HG03139 (cell line): ENCODE results near the gene TMEM63A.
A peak's percentile ranks its signal among the peaks of the same experiment; 100 is the strongest.
"Not testable (repeated sequence)": the region's sequence is repeated elsewhere in the genome, so short reads cannot be mapped to it uniquely, and the experiment has no call there.

ENCODE experiments used
- ATAC-seq: cut with Tn5 transposase; IDR thresholded peaks from one replicate; pipeline ENCODE4 v1.9.1; 2021; ENCODE audit not compliant: unreplicated experiment

Gene TMEM63A

GRCh38 chr1:225823811-225824261 lies 58.3 kb downstream of the TMEM63A start:
- no peak for ATAC-seq

- no peak for ATAC-seq
These were observed 59.4 kb downstream of the TMEM63A start for GRCh38 chr1:225822655-225823403.

- no peak for ATAC-seq
These were observed 61.6 kb downstream of the TMEM63A start for GRCh38 chr1:225820522-225821120.

GRCh38 chr1:225819346-225820192 lies 62.6 kb downstream of the TMEM63A start:
- ATAC-seq = no peak

- no peak for ATAC-seq
These were observed 64.0 kb downstream of the TMEM63A start for GRCh38 chr1:225818229-225818628.

- no peak for ATAC-seq
These were observed 64.5 kb downstream of the TMEM63A start for GRCh38 chr1:225817611-225818061.

GRCh38 chr1:225816643-225817538 lies 65.3 kb downstream of the TMEM63A start:
- no peak for ATAC-seq

- no peak for ATAC-seq
These were observed 66.5 kb downstream of the TMEM63A start for GRCh38 chr1:225815526-225816178.

GRCh38 chr1:225815090-225815489 lies 67.1 kb downstream of the TMEM63A start:
- ATAC-seq = not testable (repeated sequence)

GRCh38 chr1:225814381-225814780 lies 67.8 kb downstream of the TMEM63A start:
- ATAC-seq = no peak

GRCh38 chr1:225813214-225813964 lies 68.8 kb downstream of the TMEM63A start:
- ATAC-seq = no peak

GRCh38 chr1:225812488-225813213 lies 69.5 kb downstream of the TMEM63A start:
- no peak for ATAC-seq

GRCh38 chr1:225811622-225812487 lies 70.3 kb downstream of the TMEM63A start:
- ATAC-seq = no peak

GRCh38 chr1:225810579-225811538 lies 71.3 kb downstream of the TMEM63A start:
- ATAC-seq = not testable (repeated sequence)

- ATAC-seq = peak; percentile 97
These were observed 72.2 kb downstream of the TMEM63A start, which contains the start of gene EPHX1 for GRCh38 chr1:225809842-225810578. EPHX1 (plus strand) TSS chr1:225810124; CDS start chr1:225828730, 18,606 bp downstream.

- ATAC-seq = no peak
These were observed 74.0 kb downstream of the TMEM63A start for GRCh38 chr1:225808136-225808535.
